Aorta (tissue), 5 donors: ENCODE results near the gene MTCL1. TPM values are rescaled to one million over a fixed set of nuclear protein-coding genes. Genes with fewer than 3 reads are reported as not detected.

ENCODE experiments used
- ATAC-seq: fragments of 200-7000 bp; cut with Tn5 transposase; one replicate; pipeline ENCODE4 v1.9.1; 2022; ENCODE audit warnings: moderate library complexity; ENCODE audit not compliant: low FRiP score
- DNase-seq, 2 donors: peaks; one replicate each; pipeline ENCODE4 v3.0.0-alpha.2; 2020
- H3K27ac ChIP-seq, 2 donors: one replicate each; pipeline ENCODE4 v1.5.1; 2013; ENCODE audit warnings: low read length in 2 of 2, mild to moderate bottlenecking in 2 of 2, moderate library complexity in 2 of 2, control low read depth in 1 of 2, inconsistent platforms in 1 of 2, low read depth in 1 of 2
- H3K27me3 ChIP-seq, 2 donors: one replicate each; pipeline ENCODE4 v1.6.1; 2013; ENCODE audit warnings: control low read depth in 1 of 2, low read length in 1 of 2, mild to moderate bottlenecking in 1 of 2, moderate library complexity in 1 of 2; ENCODE audit not compliant: insufficient read depth in 2 of 2, control insufficient read depth in 1 of 2
- H3K36me3 ChIP-seq, 2 donors: one replicate each; pipeline ENCODE4 v1.6.1; 2013; ENCODE audit warnings: control low read depth in 1 of 2, low read length in 1 of 2, mild to moderate bottlenecking in 1 of 2; ENCODE audit not compliant: insufficient read depth in 2 of 2, control insufficient read depth in 1 of 2
- H3K4me1 ChIP-seq, 2 donors: one replicate each; pipeline ENCODE4 v1.6.1; 2013; ENCODE audit warnings: low read length in 2 of 2, control low read depth in 1 of 2, mild to moderate bottlenecking in 1 of 2, moderate library complexity in 1 of 2; ENCODE audit not compliant: insufficient read depth in 2 of 2, control insufficient read depth in 1 of 2
- H3K4me3 ChIP-seq, 2 donors: one replicate each; pipeline ENCODE4 v1.5.1; 2013; ENCODE audit warnings: low read length in 2 of 2, control low read depth in 1 of 2, mild to moderate bottlenecking in 1 of 2
- H3K9me3 ChIP-seq: one replicate; pipeline ENCODE4 v1.6.1; 2013; ENCODE audit warnings: mild to moderate bottlenecking, low read length; ENCODE audit not compliant: control insufficient read depth
- WGBS, 2 donors: extraction: QIAGEN DNeasy Blood & Tissue Kit; methylation state at CpG; one replicate each; pipeline ENCODE4 v1.1.7; 2013; 5-methylcytosine and 5-hydroxymethylcytosine counted together
- intact Hi-C, 2 donors: fragments of 100-400 bp; cut with DNase I; formaldehyde crosslinking; loops; one replicate each; pipeline versions ENCODE4 v1.14.2 to v1.15.0; 2022
- polyA plus RNA-seq, 2 donors: library from polyadenylated mRNA; stranded (reverse); fragments of 200-250 nt; gene quantifications; one replicate each; pipeline ENCODE4 v1.2.3, GENCODE V29; 2013
- total RNA-seq, 2 donors: library from RNA; stranded (reverse); fragmentation: NEBNext Ultra II Directional; extraction: Animal tissue kit (Norgen Biotek cat#: 25700); gene quantifications; one replicate each; pipeline ENCODE4 v1.2.1, GENCODE V29; 2021
- donor health status: healthy with polysubstance abuse.
- donor health status: Bipolar disorder and iron deficiency.
- donor health status: DM: no; HTN: no; CAD: no.
- donor health status: DM: no; HTN: no; CAD: no.
- donor health status: DM: yes; HTN: yes; CAD: no.

Gene MTCL1
- total and polyA plus RNA-seq, 4 donors, result 0.75 to 14.2 (median 6.2) TPM

- no peaks in the 10 kb centered on the region for H3K9me3 ChIP-seq
- intact Hi-C loops, result no loop called here
- H3K27ac ChIP-seq, result no peak overlapping the region
- DNase-seq, result no peak
- ATAC-seq, result no peak
- no peaks in the 10 kb centered on the region for H3K27me3 ChIP-seq
- no peaks in the 10 kb centered on the region for H3K36me3 ChIP-seq
- H3K4me3 ChIP-seq, result no peak overlapping the region
- no peaks in the 10 kb centered on the region for H3K4me1 ChIP-seq
- WGBS, 2 donors, result 93% methylated on average over 30 of the region's 30 CpGs
Observed at GRCh38 chr18:8785855-8786482, 80.6 kb downstream of the MTCL1 start.

- DNase-seq, result no peak
- 88% methylated on average over 17 of the region's 17 CpGs for WGBS, 2 donors
Observed at GRCh38 chr18:8786483-8787370, 81.4 kb downstream of the MTCL1 start.

GRCh38 chr18:8787371-8787670 lies 82.0 kb downstream of the MTCL1 start:
- DNase-seq (no peak), ATAC-seq (no peak)
- no peaks in the 10 kb centered on the region for H3K4me1 ChIP-seq
- H3K27me3 ChIP-seq, result no peaks in the 10 kb centered on the region
- H3K27ac ChIP-seq, result no peak overlapping the region
- 90 to 91% methylated on average over 6 of the region's 6 CpGs for WGBS, 2 donors
- no peaks in the 10 kb centered on the region for H3K36me3 ChIP-seq
- intact Hi-C loops, result no loop called here
- no peak overlapping the region for H3K4me3 ChIP-seq
- no peaks in the 10 kb centered on the region for H3K9me3 ChIP-seq

More at GRCh38 chr18:8786483-8787370, 81.4 kb downstream of the MTCL1 start:
- Histone ChIP-seq H3K27ac (no peak overlapping the region), H3K36me3 (no peaks in the 10 kb centered on the region), H3K27me3 (no peaks in the 10 kb centered on the region), H3K4me1 (no peaks in the 10 kb centered on the region), H3K4me3 (no peak overlapping the region), H3K9me3 (no peaks in the 10 kb centered on the region)
- intact Hi-C loops, result no loop called here
- ATAC-seq, result no peak

GRCh38 chr18:8787794-8788193 lies 82.4 kb downstream of the MTCL1 start:
- intact Hi-C loops, result no loop called here
- Histone ChIP-seq H3K4me1 (no peaks in the 10 kb centered on the region), H3K27me3 (no peaks in the 10 kb centered on the region), H3K9me3 (no peaks in the 10 kb centered on the region), H3K36me3 (no peaks in the 10 kb centered on the region), H3K4me3 (no peak overlapping the region), H3K27ac (no peak overlapping the region)
- ATAC-seq (no peak), DNase-seq (no peak)
- 88 to 96% methylated on average over 6 of the region's 6 CpGs for WGBS, 2 donors

GRCh38 chr18:8788503-8789429 lies 83.4 kb downstream of the MTCL1 start:
- Histone ChIP-seq H3K4me3 (no peak overlapping the region), H3K27me3 (no peaks in the 10 kb centered on the region), H3K9me3 (no peaks in the 10 kb centered on the region), H3K4me1 (no peaks in the 10 kb centered on the region), H3K36me3 (no peaks in the 10 kb centered on the region), H3K27ac (no peak overlapping the region)
- DNase-seq (no peak), ATAC-seq (no peak)
- intact Hi-C loops, result no loop called here
- 83 to 85% methylated on average over 13 of the region's 13 CpGs for WGBS, 2 donors

GRCh38 chr18:8791171-8791651 lies 85.9 kb downstream of the MTCL1 start:
- whole genome bisulfite sequencing, 2 donors, result 94 to 96% methylated on average over 4 of the region's 4 CpGs
- DNase-seq (no peak), ATAC-seq (no peak)
- H3K9me3 ChIP-seq, result no peaks in the 10 kb centered on the region
- no peak overlapping the region for H3K4me3 ChIP-seq
- no peaks in the 10 kb centered on the region for H3K27me3 ChIP-seq
- no peak overlapping the region for H3K27ac ChIP-seq
- intact Hi-C loops, result no loop called here
- H3K36me3 ChIP-seq, result no peaks in the 10 kb centered on the region
- H3K4me1 ChIP-seq, result no peaks in the 10 kb centered on the region

- H3K36me3 ChIP-seq, result no peaks in the 10 kb centered on the region
- H3K27me3 ChIP-seq, result no peaks in the 10 kb centered on the region
- DNase-seq (no peak), ATAC-seq (no peak)
- no peak overlapping the region for H3K27ac ChIP-seq
- H3K4me3 ChIP-seq, result no peak overlapping the region
- WGBS, 2 donors, result 93% methylated on average over 16 of the region's 16 CpGs
- intact Hi-C loops, result no loop called here
- H3K9me3 ChIP-seq, result no peaks in the 10 kb centered on the region
- H3K4me1 ChIP-seq, result no peaks in the 10 kb centered on the region
Observed at GRCh38 chr18:8792688-8793316, 87.4 kb downstream of the MTCL1 start.

GRCh38 chr18:8793445-8794155 lies 88.2 kb downstream of the MTCL1 start:
- H3K9me3 ChIP-seq, result no peaks in the 10 kb centered on the region
- H3K4me1 ChIP-seq, result no peaks in the 10 kb centered on the region
- H3K36me3 ChIP-seq, result no peaks in the 10 kb centered on the region
- H3K4me3 ChIP-seq, result no peak overlapping the region
- H3K27me3 ChIP-seq, result no peaks in the 10 kb centered on the region
- DNase-seq (no peak), ATAC-seq (no peak)
- 88 to 89% methylated on average over 13 of the region's 13 CpGs for WGBS, 2 donors
- intact Hi-C loops, result no loop called here
- no peak overlapping the region for H3K27ac ChIP-seq
